Neural cell (in vitro differentiated cells): ENCODE results near the gene ATP12A. TPM values are rescaled to one million over a fixed set of nuclear protein-coding genes. Genes with fewer than 3 reads are reported as not detected.

Experiments
- H2AFZ ChIP-seq: fragments of 200-600, 300-800 bp; sonication (generic), shearing (Covaris generic); 2 replicates; pipeline ENCODE4 v1.6.0; 2014; ENCODE audit warnings: low read depth, mild to moderate bottlenecking, antibody characterized with exemption, low read length, moderate library complexity
- H3F3A ChIP-seq: fragments of 200-600 bp; shearing (Covaris generic); 2 replicates; pipeline ENCODE4 v1.6.1; 2016; ENCODE audit warnings: mild to moderate bottlenecking, moderate library complexity, mixed read lengths, antibody characterized with exemption, low read length; ENCODE audit not compliant: insufficient read depth, poor library complexity, severe bottlenecking
- H3K27ac ChIP-seq: fragments of 200-600, 300-800 bp; sonication (generic), shearing (Covaris generic); 2 replicates; pipeline ENCODE4 v1.5.1; 2014; ENCODE audit warnings: mild to moderate bottlenecking, low read length, moderate library complexity
- H3K27me3 ChIP-seq: fragments of 300-800, 200-600 bp; sonication (generic), shearing (Covaris generic); 2 replicates; pipeline ENCODE4 v1.6.0; 2014; ENCODE audit warnings: mild to moderate bottlenecking, low read depth, low read length, moderate library complexity; ENCODE audit not compliant: insufficient read depth
- H3K36me3 ChIP-seq: fragments of 300-800, 200-600 bp; sonication (generic), shearing (Covaris generic); 2 replicates; pipeline ENCODE4 v1.5.1; 2014; ENCODE audit warnings: mild to moderate bottlenecking, antibody characterized with exemption, low read length, moderate library complexity; ENCODE audit not compliant: insufficient read depth
- H3K4me2 ChIP-seq: fragments of 300-800, 200-600 bp; sonication (generic), shearing (Covaris generic); 2 replicates; pipeline ENCODE4 v1.6.0; 2014; ENCODE audit warnings: mild to moderate bottlenecking, low read length
- H3K4me3 ChIP-seq: fragments of 300-800, 200-600 bp; sonication (generic), shearing (Covaris generic); 2 replicates; pipeline ENCODE4 v1.5.1; 2014; ENCODE audit warnings: mild to moderate bottlenecking, low read length, moderate library complexity
- H3K79me2 ChIP-seq: fragments of 200-600 bp; shearing (Covaris generic); replicated peaks from 2 replicates; pipeline ENCODE4 v1.6.0; 2014; ENCODE audit warnings: mild to moderate bottlenecking, low read length, moderate library complexity; ENCODE audit not compliant: insufficient read depth
- H3K9ac ChIP-seq: fragments of 300-800, 200-600 bp; sonication (generic), shearing (Covaris generic); 2 replicates; pipeline ENCODE4 v1.6.1; 2016; ENCODE audit warnings: mild to moderate bottlenecking, low read length, mixed read lengths
- H3K9me2 ChIP-seq: fragments of 200-600 bp; shearing (Covaris generic); 2 replicates; pipeline ENCODE4 v1.6.1; 2016; ENCODE audit warnings: mild to moderate bottlenecking, low read length, mixed read lengths; ENCODE audit not compliant: insufficient read depth
- H3K9me3 ChIP-seq: fragments of 200-600, 300-800 bp; sonication (generic), shearing (Covaris generic); 2 replicates; pipeline ENCODE4 v1.6.1; 2016; ENCODE audit warnings: mild to moderate bottlenecking, mixed run types, low read length, moderate library complexity, mixed read lengths
- H4K20me1 ChIP-seq: fragments of 200-600 bp; shearing (Covaris generic); 2 replicates; pipeline ENCODE4 v1.6.1; 2016; ENCODE audit warnings: mild to moderate bottlenecking, mixed run types; ENCODE audit not compliant: insufficient read depth
- CTCF ChIP-seq: fragments of 450-650 bp; IDR thresholded peaks from 2 replicates; pipeline ENCODE4 v1.5.1; 2014; ENCODE audit warnings: antibody characterized with exemption, mild to moderate bottlenecking, moderate library complexity; ENCODE audit not compliant: poor library complexity, severe bottlenecking
- EZH2 ChIP-seq: fragments of 200-600, 300-800 bp; shearing (Covaris generic), sonication (generic); IDR thresholded peaks from 2 replicates; pipeline ENCODE4 v1.6.1; 2014; ENCODE audit warnings: antibody characterized with exemption, low read length, borderline replicate concordance, mild to moderate bottlenecking; ENCODE audit not compliant: insufficient read depth, poor library complexity, severe bottlenecking
- MXI1 ChIP-seq: fragments of 450-650 bp; conservative IDR thresholded peaks from 2 replicates; pipeline ENCODE4 v1.6.1; 2014; ENCODE audit warnings: antibody characterized with exemption, mild to moderate bottlenecking; ENCODE audit not compliant: poor library complexity, severe bottlenecking
- POLR2AphosphoS5 ChIP-seq: IDR thresholded peaks from 2 replicates; pipeline ENCODE4 v1.6.1; 2012
- RAD21 ChIP-seq: fragments of 450-650 bp; conservative IDR thresholded peaks from 2 replicates; pipeline ENCODE4 v1.6.1; 2014; ENCODE audit warnings: antibody characterized with exemption, mild to moderate bottlenecking, moderate library complexity
- SMC3 ChIP-seq: fragments of 450-650 bp; conservative IDR thresholded peaks from 2 replicates; pipeline ENCODE4 v1.6.1; 2014; ENCODE audit warnings: antibody characterized with exemption, mild to moderate bottlenecking, moderate library complexity; ENCODE audit not compliant: poor library complexity
- TAF1 ChIP-seq: IDR thresholded peaks from 2 replicates; pipeline ENCODE4 v1.6.1; 2012; ENCODE audit warnings: low read depth
- polyA plus RNA-seq: library from polyadenylated mRNA; depleted of rRNA; stranded (reverse); fragments of >200 nt; gene quantifications from 2 replicates; pipeline ENCODE4 v1.2.3, GENCODE V29; 2014
- TF ChIP-seq, protein P1 (sequence below): IDR thresholded peaks from 2 replicates; pipeline ENCODE4 v1.6.1; 2012; ENCODE audit warnings: borderline replicate concordance

Gene ATP12A
- polyA plus RNA-seq, 1 donor from 2014 or later: not detected

DNA sequence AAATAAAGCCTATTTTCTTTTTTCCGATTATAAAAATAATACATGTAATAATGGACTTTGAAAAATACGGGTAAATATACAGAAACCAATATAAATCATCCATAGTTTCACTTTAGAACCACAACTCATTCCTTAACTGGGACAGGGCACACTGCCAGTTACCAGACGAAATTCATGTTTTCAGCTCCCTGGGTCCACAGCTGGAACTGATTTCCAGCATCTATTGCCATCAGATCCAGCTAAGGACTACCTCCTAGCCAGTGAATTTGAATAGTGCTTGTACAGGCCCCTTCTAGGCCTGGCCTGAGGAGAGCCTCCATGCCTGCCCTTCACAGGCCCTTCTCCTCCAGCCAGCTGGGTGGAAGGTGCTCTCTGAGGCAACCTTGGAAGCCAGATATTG, 30.0 kb upstream of the ATP12A start:
- no peak overlapping the region for H3K4me3 ChIP-seq
- no peak overlapping the region for H3K4me2 ChIP-seq
- no peak overlapping the region for H3K27ac ChIP-seq
- H3K27me3 ChIP-seq: no peaks in the 10 kb centered on the region
- no peaks in the 10 kb centered on the region for H4K20me1 ChIP-seq
- H3K9me2 ChIP-seq: no peaks in the 10 kb centered on the region
- no peaks in the 10 kb centered on the region for H3K79me2 ChIP-seq
- no peak for TF ChIP-seq CTCF
- TF ChIP-seq SMC3: no peak
- TF ChIP-seq, protein P1, sequence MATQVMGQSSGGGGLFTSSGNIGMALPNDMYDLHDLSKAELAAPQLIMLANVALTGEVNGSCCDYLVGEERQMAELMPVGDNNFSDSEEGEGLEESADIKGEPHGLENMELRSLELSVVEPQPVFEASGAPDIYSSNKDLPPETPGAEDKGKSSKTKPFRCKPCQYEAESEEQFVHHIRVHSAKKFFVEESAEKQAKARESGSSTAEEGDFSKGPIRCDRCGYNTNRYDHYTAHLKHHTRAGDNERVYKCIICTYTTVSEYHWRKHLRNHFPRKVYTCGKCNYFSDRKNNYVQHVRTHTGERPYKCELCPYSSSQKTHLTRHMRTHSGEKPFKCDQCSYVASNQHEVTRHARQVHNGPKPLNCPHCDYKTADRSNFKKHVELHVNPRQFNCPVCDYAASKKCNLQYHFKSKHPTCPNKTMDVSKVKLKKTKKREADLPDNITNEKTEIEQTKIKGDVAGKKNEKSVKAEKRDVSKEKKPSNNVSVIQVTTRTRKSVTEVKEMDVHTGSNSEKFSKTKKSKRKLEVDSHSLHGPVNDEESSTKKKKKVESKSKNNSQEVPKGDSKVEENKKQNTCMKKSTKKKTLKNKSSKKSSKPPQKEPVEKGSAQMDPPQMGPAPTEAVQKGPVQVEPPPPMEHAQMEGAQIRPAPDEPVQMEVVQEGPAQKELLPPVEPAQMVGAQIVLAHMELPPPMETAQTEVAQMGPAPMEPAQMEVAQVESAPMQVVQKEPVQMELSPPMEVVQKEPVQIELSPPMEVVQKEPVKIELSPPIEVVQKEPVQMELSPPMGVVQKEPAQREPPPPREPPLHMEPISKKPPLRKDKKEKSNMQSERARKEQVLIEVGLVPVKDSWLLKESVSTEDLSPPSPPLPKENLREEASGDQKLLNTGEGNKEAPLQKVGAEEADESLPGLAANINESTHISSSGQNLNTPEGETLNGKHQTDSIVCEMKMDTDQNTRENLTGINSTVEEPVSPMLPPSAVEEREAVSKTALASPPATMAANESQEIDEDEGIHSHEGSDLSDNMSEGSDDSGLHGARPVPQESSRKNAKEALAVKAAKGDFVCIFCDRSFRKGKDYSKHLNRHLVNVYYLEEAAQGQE: no peak
- no peak for TF ChIP-seq EZH2
- TF ChIP-seq POLR2AphosphoS5: no peak
- H3K9ac ChIP-seq: no peak overlapping the region
- H3F3A ChIP-seq: no peaks in the 10 kb centered on the region
- H2AFZ ChIP-seq: no peak overlapping the region
- no peaks in the 10 kb centered on the region for H3K9me3 ChIP-seq
- no peaks in the 10 kb centered on the region for H3K36me3 ChIP-seq

DNA sequence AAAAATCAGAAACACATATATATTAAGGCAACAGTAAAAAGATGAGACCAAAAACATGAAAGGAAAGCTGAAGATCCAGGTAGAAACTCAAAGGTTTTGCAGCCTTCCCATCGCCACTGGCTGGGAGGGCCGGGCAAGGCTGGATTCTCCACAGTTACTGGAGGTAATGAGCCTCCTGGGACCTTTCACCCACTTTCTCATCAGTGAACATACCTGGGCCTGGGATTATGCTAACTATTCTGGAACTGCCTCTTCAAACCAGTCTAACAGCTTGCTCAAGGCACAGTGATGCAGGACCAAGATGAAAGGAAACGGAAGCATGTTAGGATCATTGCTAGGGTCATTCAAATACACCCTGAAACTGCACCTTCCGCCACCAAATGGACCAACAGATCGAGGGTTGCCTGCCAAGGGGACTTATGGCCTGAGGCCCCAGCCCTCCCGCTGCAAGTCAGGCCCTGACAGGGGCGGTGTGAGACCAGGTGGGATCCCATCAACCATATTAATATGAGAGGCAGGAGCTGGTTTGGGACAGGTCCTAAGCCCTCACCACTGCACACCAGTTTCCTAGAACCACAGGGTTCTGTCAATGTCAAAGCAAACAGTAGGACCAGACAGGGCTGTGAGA, 28.4 kb upstream of the ATP12A start:
- no peaks in the 10 kb centered on the region for H3F3A ChIP-seq
- no peak for TF ChIP-seq EZH2
- no peak for TF ChIP-seq SMC3
- TF ChIP-seq, protein P1: no peak
- no peak for TF ChIP-seq MXI1
- TF ChIP-seq TAF1: no peak
- TF ChIP-seq CTCF: no peak
- no peak for TF ChIP-seq RAD21
- no peaks in the 10 kb centered on the region for H3K36me3 ChIP-seq
- H3K9me2 ChIP-seq: no peaks in the 10 kb centered on the region
- H3K27me3 ChIP-seq: no peaks in the 10 kb centered on the region
- no peaks in the 10 kb centered on the region for H4K20me1 ChIP-seq
- no peak overlapping the region for H3K4me3 ChIP-seq
- no peaks in the 10 kb centered on the region for H3K9me3 ChIP-seq
- no peak overlapping the region for H3K27ac ChIP-seq
- no peaks in the 10 kb centered on the region for H3K79me2 ChIP-seq
- no peak overlapping the region for H3K9ac ChIP-seq
- H2AFZ ChIP-seq: no peak overlapping the region
- no peak overlapping the region for H3K4me2 ChIP-seq
